Left lung (tissue), 10 donors: ENCODE data around the gene KSR1. TPM values are rescaled to one million over a fixed set of nuclear protein-coding genes. Genes with fewer than 3 reads are reported as not detected.

Experiments used
- ATAC-seq: fragments of 200-7000 bp; cut with Tn5 transposase; one replicate; pipeline ENCODE4 v1.9.1; 2020; ENCODE audit warnings: moderate library complexity
- DNase-seq, 4 donors: peaks; one replicate each; pipeline ENCODE4 v3.0.0-alpha.2; 2013 to 2020
- H3K27ac ChIP-seq, 2 donors: fragments of 200-600 bp; sonication (generic) in 1 of 2; one replicate each; pipeline versions ENCODE4 v1.5.0 to v1.8.0; 2020 to 2021
- H3K27me3 ChIP-seq, 2 donors: fragments of 200-600 bp; sonication (generic) in 1 of 2; one replicate each; pipeline versions ENCODE4 v1.5.0 to v1.8.0; 2020 to 2021
- H3K36me3 ChIP-seq, 2 donors: fragments of 200-600 bp; sonication (generic) in 1 of 2; one replicate each; pipeline versions ENCODE4 v1.5.0 to v1.8.0; 2020 to 2021
- H3K4me1 ChIP-seq, 2 donors: fragments of 200-600 bp; one replicate each; pipeline ENCODE4 v1.8.0; 2021
- H3K4me3 ChIP-seq, 2 donors: fragments of 200-600 bp; sonication (generic) in 1 of 2; one replicate each; pipeline versions ENCODE4 v1.5.0 to v1.8.0; 2020 to 2021; ENCODE audit warnings: mild to moderate bottlenecking in 1 of 2
- H3K9me3 ChIP-seq, 2 donors: fragments of 200-600 bp; sonication (generic) in 1 of 2; one replicate each; pipeline versions ENCODE4 v1.5.0 to v1.8.0; 2020 to 2021
- intact Hi-C, 2 donors: fragments of 100-400 bp; cut with DNase I; formaldehyde crosslinking; loops; one replicate each; pipeline versions ENCODE4 v1.11.2 to v1.14.2; 2022
- polyA plus RNA-seq, 6 donors: library from polyadenylated mRNA; unstranded; fragments of 120-200 nt; gene quantifications; one replicate each; pipeline ENCODE4 v1.2.1, GENCODE V29; 2013; ENCODE audit not compliant: insufficient read length in 6 of 6
- total RNA-seq, 2 donors: library from RNA; stranded (reverse); fragmentation: NEBNext Ultra II Directional; extraction: Animal tissue kit (Norgen Biotek cat#: 25700); gene quantifications; one replicate each; pipeline ENCODE4 v1.2.1, GENCODE V29; 2021
- TF ChIP-seq, protein P1 (sequence below), 2 donors: fragments of 200-600 bp; sonication (generic) in 1 of 2; IDR thresholded peaks; one replicate each; pipeline versions ENCODE4 v1.5.0 to v1.8.0; 2021; ENCODE audit warnings: antibody characterized with exemption in 2 of 2
- donor health status: DM: no; HTN: yes; CAD: no.
- donor health status: DM: no; HTN: no; CAD: no.

Gene KSR1
- total and polyA plus RNA-seq, 8 donors = 35.0 to 70.0 (median 62.5) TPM

DNA sequence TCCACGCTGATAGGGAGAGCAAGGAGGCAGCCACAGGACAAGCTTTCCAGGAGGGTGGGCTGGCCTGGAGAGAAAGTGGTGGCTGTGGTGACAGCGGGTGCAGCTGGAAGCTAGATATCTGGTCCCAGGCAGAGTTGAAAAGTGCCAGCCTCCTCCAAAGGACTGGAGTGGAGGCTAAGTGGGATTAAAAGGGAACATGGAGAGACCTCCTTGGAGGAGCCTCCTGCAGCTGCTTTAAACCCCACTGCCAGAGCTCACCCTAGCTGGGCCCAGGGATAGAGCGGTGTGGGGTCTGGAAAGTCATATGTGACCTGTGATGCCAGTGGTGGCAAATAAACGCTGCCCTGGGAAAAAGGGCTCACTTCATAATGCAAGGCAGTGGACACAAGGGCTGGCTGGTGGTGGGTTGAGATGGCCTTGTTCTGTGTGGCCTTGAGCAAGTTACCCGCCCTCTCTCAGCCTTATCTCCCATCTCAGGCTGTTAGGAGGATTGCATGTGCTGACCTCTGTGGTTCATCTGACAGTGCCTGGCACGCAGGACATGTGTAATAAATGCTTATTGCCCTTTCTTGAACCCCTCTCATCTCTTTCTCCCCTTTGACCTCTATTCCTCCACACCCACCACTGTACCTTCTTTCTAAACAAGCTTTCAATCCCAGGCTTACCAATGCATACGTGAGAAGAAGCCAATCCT lies 113.8 kb downstream of the KSR1 start:
- Histone ChIP-seq H3K27me3 (no peaks in the 10 kb centered on the region), H3K4me1 (peaks cover 0 to 29% of the 10 kb centered on the region in 2 donors), H3K4me3 (no peak overlapping the region), H3K36me3 (no peaks in the 10 kb centered on the region), H3K27ac (no peak overlapping the region), H3K9me3 (no peaks in the 10 kb centered on the region)
- DNase-seq (no peak), ATAC-seq (no peak)
- intact Hi-C loops = no loop called here
- TF ChIP-seq, protein P1, sequence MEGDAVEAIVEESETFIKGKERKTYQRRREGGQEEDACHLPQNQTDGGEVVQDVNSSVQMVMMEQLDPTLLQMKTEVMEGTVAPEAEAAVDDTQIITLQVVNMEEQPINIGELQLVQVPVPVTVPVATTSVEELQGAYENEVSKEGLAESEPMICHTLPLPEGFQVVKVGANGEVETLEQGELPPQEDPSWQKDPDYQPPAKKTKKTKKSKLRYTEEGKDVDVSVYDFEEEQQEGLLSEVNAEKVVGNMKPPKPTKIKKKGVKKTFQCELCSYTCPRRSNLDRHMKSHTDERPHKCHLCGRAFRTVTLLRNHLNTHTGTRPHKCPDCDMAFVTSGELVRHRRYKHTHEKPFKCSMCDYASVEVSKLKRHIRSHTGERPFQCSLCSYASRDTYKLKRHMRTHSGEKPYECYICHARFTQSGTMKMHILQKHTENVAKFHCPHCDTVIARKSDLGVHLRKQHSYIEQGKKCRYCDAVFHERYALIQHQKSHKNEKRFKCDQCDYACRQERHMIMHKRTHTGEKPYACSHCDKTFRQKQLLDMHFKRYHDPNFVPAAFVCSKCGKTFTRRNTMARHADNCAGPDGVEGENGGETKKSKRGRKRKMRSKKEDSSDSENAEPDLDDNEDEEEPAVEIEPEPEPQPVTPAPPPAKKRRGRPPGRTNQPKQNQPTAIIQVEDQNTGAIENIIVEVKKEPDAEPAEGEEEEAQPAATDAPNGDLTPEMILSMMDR (IDR thresholded peaks at IDR 0.05) = no peak

DNA sequence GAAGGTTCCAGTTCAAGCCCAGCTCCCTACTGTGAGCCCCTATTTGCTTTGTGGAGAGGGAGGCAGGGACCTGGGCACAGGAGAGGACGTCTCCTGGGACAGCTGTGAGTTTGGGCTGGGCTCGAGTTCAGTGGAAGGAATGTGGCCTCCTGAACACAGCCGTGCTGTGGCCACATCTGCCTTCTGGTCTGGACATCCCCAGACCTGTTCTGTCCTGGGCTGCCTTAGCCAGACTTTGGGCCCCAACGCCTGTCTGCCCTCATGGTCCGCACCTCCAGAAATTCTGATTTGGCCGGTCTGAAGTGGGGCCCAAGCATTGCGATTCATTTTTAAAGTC lies 114.3 kb downstream of the KSR1 start:
- DNase-seq (no peak), ATAC-seq (no peak)
- H3K27me3 ChIP-seq = no peaks in the 10 kb centered on the region
- no peaks in the 10 kb centered on the region for H3K9me3 ChIP-seq
- peaks cover 0 to 26% of the 10 kb centered on the region in 2 donors for H3K4me1 ChIP-seq
- intact Hi-C loops = no loop called here
- no peaks in the 10 kb centered on the region for H3K36me3 ChIP-seq
- no peak overlapping the region for H3K4me3 ChIP-seq
- no peak overlapping the region for H3K27ac ChIP-seq
- TF ChIP-seq, protein P1 (IDR thresholded peaks at IDR 0.05) = no peak

DNA sequence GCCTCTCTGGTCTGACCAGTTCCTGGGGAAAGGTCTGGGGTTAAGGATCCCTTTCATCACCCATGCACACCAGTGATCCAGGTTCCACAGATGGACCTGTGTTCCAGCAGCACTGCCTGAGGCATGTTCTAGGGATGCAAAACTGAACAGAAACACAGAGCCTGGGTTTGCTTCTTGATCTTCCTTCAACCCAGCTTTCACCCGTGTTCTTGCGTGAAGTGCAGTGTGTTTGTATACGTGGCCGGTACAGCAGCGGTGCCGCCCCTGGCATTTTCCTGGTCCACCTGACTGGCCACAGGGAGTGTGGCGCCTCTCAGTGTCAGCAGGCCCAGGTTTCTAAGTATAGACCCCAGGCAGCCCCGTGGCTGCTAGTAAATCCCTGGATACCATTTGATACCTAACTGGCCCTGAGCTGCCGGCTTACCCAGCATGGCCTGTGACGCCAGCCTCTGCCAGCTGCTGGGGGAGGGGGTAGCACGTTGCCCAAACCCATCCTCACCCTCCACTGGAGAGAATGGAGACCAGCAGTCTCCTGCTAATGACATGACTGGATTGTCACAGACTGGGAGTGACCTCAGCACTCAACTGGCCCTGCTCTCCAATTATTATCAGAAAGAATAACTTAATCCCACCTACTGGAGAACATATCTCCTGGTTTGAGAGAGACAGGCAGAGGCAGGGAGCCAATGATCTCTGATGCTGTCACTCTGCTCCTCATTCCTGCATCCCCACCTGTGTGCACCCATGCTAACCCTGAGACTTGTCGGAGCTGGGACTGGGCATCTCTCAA lies 115.5 kb downstream of the KSR1 start:
- intact Hi-C loops = no loop called here
- no peaks in the 10 kb centered on the region for H3K36me3 ChIP-seq
- DNase-seq (no peak), ATAC-seq (no peak)
- no peaks in the 10 kb centered on the region for H3K9me3 ChIP-seq
- TF ChIP-seq, protein P1 (IDR thresholded peaks at IDR 0.05) = no peak
- no peak overlapping the region for H3K4me3 ChIP-seq
- peaks cover 5 to 29% of the 10 kb centered on the region in 2 donors for H3K4me1 ChIP-seq
- H3K27me3 ChIP-seq = no peaks in the 10 kb centered on the region
- H3K27ac ChIP-seq = no peak overlapping the region

DNA sequence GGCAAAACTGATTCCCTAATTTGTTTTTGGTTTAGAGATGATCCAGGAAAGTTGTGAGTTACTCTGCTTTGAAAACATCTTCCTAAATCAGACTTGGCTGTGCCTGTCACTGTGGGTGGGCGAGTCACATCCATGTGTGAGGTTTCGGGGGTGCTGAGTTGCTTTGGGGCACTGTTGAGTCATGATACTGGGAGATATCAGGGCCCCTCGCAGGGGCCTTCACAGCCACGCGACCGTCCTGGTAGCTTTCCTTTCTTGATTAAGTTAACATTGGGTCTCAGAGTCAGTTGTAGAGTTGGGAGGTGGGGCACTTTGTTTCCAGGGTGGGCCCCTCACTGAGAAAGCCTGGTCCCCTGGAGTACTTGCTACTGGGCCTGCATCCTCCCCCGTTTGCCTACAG lies 116.4 kb downstream of the KSR1 start:
- Histone ChIP-seq H3K9me3 (no peaks in the 10 kb centered on the region), H3K4me3 (no peak overlapping the region), H3K4me1 (peaks cover 14 to 29% of the 10 kb centered on the region in 2 donors), H3K36me3 (no peaks in the 10 kb centered on the region), H3K27me3 (no peaks in the 10 kb centered on the region), H3K27ac (no peak overlapping the region)
- TF ChIP-seq, protein P1 (IDR thresholded peaks at IDR 0.05) = no peak
- no peak for DNase-seq
- ATAC-seq = no peak
- intact Hi-C loops = no loop called here

DNA sequence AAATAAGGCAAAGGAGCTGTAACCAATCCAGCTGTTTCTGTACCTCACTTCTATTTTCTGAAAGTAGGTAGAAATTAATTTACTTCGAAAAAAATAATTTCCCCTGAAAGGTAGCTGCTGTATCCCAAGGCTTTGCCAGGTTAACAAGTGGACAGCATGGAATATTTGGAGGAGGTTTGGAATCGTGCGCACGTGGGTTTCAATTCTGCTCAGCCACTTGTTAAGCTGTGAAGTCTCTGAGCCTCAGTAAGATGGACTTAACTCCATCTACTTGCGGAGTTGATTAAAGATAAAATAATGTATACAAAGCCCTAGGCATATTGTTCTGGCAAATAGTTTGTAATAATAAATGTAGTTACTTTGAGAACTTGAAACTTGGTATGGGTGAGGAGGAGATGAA lies 117.3 kb downstream of the KSR1 start:
- peaks cover 15 to 31% of the 10 kb centered on the region in 2 donors for H3K4me1 ChIP-seq
- intact Hi-C loops = no loop called here
- no peak overlapping the region for H3K27ac ChIP-seq

More for the DNA sequence above, 117.3 kb downstream of the KSR1 start:
- H3K4me3 ChIP-seq = no peak overlapping the region
- ATAC-seq = no peak
- H3K27me3 ChIP-seq = no peaks in the 10 kb centered on the region
- no peak for DNase-seq
- H3K36me3 ChIP-seq = no peaks in the 10 kb centered on the region
- TF ChIP-seq, protein P1 (IDR thresholded peaks at IDR 0.05) = no peak
- no peaks in the 10 kb centered on the region for H3K9me3 ChIP-seq
